ENCODE data around the gene UPK3A.

The UPK3A gene

DNA sequence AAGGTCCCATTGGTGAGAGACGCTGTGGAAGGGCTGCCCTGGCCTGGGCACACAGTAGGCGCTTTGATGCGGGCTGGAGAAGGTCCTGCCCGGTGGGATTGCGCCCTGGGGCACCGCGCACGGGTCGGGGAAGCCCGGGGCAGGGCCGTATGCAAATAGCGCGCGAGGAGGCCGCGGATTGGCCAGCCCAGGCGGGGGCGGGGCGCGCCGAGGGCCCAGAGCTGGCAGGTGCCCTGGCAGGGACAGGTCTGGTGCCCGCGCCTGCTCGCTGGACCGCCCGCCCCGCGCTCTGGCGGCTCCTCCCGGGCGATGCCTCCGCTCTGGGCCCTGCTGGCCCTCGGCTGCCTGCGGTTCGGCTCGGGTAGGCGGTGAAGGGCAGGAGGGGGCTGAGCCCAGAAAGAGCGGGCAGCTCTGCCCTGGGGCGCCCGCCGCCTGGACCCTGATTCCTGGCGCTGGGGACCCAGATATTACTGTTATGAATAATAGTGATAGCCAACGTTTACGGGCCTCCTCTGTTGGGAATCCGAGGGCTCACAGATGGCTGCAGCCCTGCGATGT, at the start of gene UPK3A:
Gene UPK3A (plus strand): TSS at position 245 of the 558 bp plus-strand sequence. CDS start 65 bp downstream, at position 310.
- Mint-ChIP-seq H3K36me3 (no peaks in the 10 kb centered on the region), H3K4me1 (peaks cover 27% of the 10 kb centered on the region), H3K27me3 (no peaks in the 10 kb centered on the region), H3K4me3 (peak within 1 kb of the TSS; percentile 63), H3K9me3 (no peaks in the 10 kb centered on the region), H3K27ac (peak within 1 kb of the TSS; percentile 79)
- ATAC-seq (ENCODE audit: low read depth) (peak; percentile 85), DNase-seq (ENCODE audit: low spot score in 2 of 2) (peak; percentile 77 to 84)

DNA sequence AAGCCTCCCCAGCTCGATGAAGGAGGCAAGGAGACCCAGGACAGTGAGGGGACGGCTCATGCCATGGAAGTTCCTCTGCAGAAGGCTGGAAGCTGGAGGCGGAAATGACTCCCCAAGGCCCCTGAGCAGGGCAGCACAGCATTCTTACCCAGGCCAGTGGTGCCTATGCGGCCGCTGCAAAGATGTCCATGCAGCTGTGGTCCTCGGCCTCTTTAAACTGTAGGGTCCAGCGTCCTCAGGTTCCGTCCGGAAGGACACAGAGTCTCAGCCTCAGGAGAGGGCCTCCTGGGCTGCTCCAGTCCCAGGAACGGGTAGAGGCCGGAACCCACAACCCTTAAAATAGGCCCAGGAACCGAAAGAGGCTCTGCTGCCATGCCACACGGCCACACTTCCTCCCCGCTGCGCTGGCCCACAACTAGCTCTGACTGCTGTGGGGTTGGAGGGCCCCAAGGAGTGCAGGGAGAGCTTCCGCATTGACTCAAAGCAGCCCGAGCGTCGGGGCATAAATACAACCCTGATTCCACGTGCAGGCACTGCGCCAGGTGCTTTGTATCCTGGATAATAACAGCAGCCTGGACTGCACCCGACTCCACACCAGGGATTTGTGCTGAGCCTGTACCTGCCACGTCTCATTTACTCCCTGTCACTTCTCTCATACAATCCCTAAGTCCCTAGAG, 49.5 kb upstream of the UPK3A start:
- Mint-ChIP-seq H3K9me3 (no peaks in the 10 kb centered on the region), H3K36me3 (peaks cover 4% of the 10 kb centered on the region), H3K4me1 (peaks cover 50% of the 10 kb centered on the region), H3K27me3 (no peaks in the 10 kb centered on the region), H3K27ac (peak overlapping the region; percentile 87), H3K4me3 (peak overlapping the region; percentile 80)
- DNase-seq (ENCODE audit: low spot score in 2 of 2) (peak in 1 of 2 donors; percentile 42), ATAC-seq (ENCODE audit: low read depth) (peak; percentile 85)

DNA sequence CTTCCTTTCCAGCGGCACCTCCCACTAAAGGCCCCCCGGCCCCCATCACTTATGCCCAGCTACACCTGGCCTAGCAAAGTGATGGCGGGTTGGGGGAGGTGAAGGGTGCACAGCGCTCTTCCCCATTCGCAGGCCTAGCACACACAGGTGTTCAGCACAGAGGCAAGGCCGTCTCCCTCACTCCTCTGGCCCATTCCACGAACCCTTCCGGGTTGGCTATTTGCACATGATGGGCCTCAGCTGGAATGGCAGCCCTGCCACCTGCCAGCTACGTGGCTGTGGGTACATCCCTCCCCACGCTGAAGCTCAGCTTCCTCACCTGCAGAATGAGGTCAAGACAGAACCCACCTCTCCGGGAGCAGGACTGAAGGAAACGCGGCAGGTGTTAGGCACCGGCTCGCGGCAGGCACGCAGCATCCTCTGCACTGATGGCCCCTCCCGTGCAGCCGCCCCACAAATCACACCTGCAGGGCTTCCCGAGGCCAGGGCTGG, 48.9 kb upstream of the UPK3A start:
- peaks cover 4% of the 10 kb centered on the region for H3K36me3 Mint-ChIP-seq
- peak overlapping the region; percentile 80 for H3K4me3 Mint-ChIP-seq
- H3K9me3 Mint-ChIP-seq: no peaks in the 10 kb centered on the region
- ATAC-seq (ENCODE audit: low read depth): peak; percentile 56
- H3K4me1 Mint-ChIP-seq: peaks cover 50% of the 10 kb centered on the region
- H3K27me3 Mint-ChIP-seq: no peaks in the 10 kb centered on the region
- H3K27ac Mint-ChIP-seq: peak overlapping the region; percentile 87
- DNase-seq (ENCODE audit: low spot score in 2 of 2): no peak

DNA sequence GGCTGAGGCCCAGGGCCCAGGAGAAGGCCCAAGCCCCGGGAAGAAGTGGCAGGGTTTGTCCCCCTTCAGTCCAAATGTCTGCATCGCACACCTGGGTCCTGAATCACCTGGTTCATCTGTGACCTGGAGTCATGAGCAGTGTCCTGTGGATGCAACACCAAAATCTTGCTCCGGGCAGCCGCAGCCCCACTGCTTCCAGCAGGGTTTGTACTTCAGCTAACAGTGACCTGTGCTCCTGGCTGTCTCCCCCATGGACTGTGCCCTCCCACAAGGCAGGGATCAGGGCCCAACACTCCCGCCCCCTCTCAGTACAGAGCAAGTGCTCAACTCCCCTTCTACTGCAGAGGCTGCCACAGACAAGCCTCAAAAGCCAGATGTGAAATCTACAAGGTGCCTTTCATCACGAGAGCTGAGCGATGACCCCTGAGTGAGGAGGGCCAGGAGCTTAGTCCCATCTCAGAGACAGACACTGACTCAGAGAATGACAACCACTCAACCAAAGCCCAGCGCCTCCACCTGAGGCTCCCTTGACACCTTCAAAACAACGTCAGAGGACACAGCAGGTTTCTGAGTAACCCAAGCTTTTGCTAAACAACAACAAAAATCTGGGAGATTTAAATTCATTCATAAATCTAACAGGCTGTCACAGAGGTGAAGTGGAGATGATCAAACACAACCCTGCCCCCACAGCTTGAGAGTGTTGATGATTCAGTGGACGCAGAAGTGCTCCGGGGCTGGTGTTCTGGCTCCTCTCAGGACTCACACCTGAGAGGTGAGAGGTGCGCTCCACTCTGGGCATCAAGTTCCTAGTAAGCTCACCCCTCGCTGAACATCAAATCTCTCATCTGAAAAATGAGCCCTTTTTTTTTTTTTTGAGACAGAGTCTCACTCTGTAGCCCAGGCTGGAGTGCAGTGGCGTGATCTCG, 47.4 kb upstream of the UPK3A start:
- H3K4me1 Mint-ChIP-seq: peaks cover 54% of the 10 kb centered on the region
- DNase-seq (ENCODE audit: low spot score in 2 of 2) (no peak), ATAC-seq (ENCODE audit: low read depth) (no peak)
- no peaks in the 10 kb centered on the region for H3K9me3 Mint-ChIP-seq
- peaks cover 4% of the 10 kb centered on the region for H3K36me3 Mint-ChIP-seq
- no peaks in the 10 kb centered on the region for H3K27me3 Mint-ChIP-seq
- no peak overlapping the region for H3K4me3 Mint-ChIP-seq
- no peak overlapping the region for H3K27ac Mint-ChIP-seq

DNA sequence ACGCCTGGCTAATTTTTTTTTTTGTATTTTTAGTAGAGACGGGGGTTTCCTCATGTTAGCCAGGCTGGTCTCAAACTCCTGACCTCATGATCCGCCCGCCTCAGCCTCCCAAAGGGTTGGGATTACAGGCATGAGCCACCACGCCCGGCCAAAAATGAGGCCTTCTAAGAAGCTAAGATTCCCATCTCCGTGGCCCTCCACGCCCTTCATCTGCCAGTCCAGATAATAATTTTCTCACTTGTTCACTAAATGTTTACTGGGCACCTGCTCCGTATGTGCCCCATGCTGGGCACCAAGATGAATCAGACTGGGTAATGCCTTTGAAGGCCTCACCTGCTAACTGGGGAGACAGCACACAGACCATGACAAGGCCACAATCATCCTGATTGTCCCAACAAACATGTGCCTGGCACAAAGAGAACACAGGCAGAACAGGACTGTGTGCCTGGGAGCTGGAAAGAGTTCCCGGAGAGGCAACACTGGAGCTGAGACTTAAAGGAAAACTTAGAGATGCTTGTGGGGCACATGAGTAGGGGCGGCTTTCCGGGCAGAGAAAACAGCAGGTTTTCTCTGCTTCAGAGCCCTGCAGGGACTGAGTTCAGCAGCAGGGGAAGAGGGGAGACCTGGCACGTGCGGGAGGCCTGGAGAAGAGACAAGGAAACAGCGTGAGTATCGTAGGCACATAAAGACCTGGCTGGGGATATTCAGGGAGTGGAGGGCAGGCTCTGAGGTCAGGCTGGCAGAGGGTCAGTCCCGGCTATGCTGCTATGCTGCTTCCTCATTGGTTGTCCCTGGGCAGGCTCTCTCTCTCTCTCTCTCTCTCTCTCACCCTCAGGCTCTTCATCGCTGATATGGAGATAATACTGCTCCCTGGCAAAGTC, 46.4 kb upstream of the UPK3A start:
- H3K9me3 Mint-ChIP-seq: no peaks in the 10 kb centered on the region
- peaks cover 52% of the 10 kb centered on the region for H3K4me1 Mint-ChIP-seq
- ATAC-seq (ENCODE audit: low read depth): no peak
- no peak for DNase-seq (ENCODE audit: low spot score in 2 of 2)
- H3K27ac Mint-ChIP-seq: no peak overlapping the region
- H3K36me3 Mint-ChIP-seq: peaks cover 4% of the 10 kb centered on the region
- H3K27me3 Mint-ChIP-seq: no peaks in the 10 kb centered on the region
- H3K4me3 Mint-ChIP-seq: peak overlapping the region; percentile 50

DNA sequence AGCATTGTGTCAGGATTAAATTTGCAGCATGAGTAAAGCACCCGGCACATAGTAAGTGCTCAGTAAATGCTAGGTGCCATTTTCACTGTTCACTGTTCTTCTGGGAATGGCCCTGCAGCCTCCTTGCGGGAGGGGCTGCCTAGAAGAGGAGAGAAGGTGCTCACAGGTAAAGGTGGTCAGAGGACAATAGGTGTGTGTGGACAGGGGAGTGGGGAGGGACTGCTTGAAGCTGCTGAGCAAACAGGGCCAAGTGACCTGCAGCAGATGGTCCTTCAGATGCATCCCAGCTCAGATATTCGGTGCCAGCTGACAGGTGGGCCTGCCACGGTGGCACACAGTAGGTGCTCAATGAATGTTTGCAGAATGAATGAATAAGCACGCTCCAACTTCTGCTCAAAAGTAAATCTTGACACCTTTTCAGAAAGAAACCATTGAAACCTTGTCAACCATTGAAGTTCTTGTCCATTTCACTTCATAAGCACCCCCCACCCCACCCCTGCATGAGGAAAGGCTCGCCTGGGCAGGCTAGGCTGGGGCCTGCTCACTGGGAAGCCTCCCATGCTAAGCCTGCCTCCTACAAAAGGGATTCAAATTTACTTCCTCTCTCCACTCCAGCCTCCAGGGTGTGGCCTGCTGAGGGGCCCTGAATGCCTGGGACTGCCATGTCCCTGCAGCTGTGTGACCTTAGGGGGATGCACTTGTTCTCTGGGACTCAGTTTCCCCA, 45.6 kb upstream of the UPK3A start:
- Mint-ChIP-seq H3K27ac (no peak overlapping the region), H3K27me3 (no peaks in the 10 kb centered on the region), H3K4me1 (peaks cover 49% of the 10 kb centered on the region), H3K4me3 (peak overlapping the region; percentile 86), H3K36me3 (peaks cover 4% of the 10 kb centered on the region), H3K9me3 (no peaks in the 10 kb centered on the region)
- ATAC-seq (ENCODE audit: low read depth) (no peak), DNase-seq (ENCODE audit: low spot score in 2 of 2) (no peak)

DNA sequence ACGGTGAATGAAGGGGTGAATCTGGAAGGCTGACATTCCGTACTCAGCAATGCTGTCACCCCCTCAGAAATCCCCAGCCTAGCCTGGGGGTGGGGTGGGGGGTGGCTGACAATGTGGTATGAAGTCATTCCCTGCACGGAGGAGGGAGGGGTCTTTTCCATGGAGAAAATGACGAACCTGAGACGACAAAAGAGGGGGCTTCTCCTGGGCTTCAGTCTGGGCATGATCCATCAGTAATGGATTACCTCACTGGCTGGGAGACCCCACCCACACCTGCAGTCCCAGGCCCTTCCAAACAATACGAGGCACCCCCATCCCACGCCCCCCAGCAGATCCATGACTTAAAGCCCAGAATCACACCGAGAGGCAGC, 45.1 kb upstream of the UPK3A start:
- Mint-ChIP-seq H3K27ac (no peak overlapping the region), H3K36me3 (peaks cover 4% of the 10 kb centered on the region), H3K27me3 (no peaks in the 10 kb centered on the region), H3K4me1 (peaks cover 46% of the 10 kb centered on the region), H3K9me3 (no peaks in the 10 kb centered on the region), H3K4me3 (peak overlapping the region; percentile 86)
- no peak for ATAC-seq (ENCODE audit: low read depth)
- no peak for DNase-seq (ENCODE audit: low spot score in 2 of 2)

DNA sequence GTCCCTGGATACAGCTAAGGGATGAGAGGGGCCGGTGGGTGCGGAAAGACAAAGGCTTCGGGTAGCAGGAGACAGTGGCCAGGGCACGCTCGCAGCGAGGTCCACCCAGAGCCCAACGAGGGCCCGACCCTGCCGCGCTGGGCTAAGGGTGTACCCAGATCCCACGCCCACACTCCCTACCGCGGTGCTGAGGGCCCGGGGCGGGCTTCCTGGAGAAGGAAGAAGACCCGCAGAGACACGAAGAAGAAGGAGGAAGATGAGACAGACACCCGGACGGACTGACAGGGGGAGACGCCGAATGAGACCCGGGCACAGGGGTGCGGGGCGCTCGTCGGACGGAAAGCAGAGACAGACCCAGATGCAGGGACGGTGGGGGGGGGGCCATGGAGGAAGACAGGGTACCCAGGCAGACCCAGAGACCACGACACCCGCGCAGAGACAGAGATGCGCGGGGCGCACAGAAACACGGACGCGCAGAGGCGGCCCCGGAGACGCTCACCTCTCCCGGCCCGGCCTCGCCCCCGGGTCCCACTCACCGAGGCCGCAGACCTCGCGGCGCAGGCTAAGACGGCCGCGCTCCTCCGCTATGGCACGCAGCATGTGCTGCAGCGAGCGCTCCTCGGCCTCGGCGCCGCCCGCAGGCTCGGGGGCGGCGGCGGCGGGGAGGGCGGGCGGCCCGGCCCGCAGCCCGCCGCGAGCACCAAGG, 44.5 kb upstream of the UPK3A start:
- DNase-seq (ENCODE audit: low spot score in 2 of 2) (peak in 1 of 2 donors; percentile 54), ATAC-seq (ENCODE audit: low read depth) (peak; percentile 48)
- Mint-ChIP-seq H3K27ac (no peak overlapping the region), H3K9me3 (no peaks in the 10 kb centered on the region), H3K27me3 (no peaks in the 10 kb centered on the region), H3K4me3 (peak overlapping the region; percentile 86), H3K36me3 (peaks cover 4% of the 10 kb centered on the region), H3K4me1 (peaks cover 43% of the 10 kb centered on the region)

DNA sequence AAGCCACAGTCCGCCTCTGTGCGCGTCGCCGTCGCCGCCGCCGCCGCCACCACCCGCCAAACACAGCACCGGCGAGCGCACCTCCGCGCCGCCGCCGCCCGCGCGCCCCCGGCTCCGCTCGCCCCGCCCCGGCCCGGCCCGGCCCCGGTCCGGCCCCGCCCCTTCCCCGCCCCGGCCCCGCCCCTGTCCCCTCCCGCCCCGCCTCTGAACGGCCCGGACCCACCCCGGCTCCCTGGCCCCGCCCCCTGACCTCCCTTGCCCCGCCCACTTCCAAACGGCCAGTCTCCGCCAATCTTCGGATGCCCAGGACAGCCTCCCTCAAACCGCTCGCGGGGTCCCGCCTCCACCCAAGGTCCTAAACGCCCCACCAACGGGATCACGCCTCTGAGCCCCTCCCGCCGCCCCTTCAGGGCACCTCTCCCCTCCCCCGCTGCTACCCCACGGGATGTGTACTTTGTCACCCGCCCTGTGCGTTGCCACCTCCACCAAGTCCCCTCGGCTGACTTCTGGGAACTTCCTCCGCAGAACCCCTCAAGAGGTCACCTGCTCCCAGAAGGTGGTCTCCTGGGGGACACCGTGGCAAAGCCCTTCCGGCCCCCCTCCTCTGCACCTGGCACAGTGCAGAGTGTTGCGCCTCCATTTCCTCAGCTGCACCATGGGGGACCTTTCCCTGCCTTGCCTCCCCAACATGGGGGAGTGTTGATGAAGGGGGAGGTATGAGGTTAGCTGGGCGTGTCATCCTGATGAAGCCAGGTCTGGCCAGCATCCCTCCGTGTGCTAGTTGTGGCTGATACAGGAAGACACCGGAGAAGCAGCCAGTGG, 43.7 kb upstream of the UPK3A start, which contains the start of gene KIAA0930:
Gene KIAA0930 (minus strand): TSS at position 85 of the 822 bp plus-strand sequence. CDS start 191 bp downstream, outside the sequence.
- ATAC-seq (ENCODE audit: low read depth) (peak; percentile 63), DNase-seq (ENCODE audit: low spot score in 2 of 2) (peak; percentile 65 to 76)
- Mint-ChIP-seq H3K4me3 (peak within 1 kb of the TSS; percentile 95), H3K36me3 (peaks cover 4% of the 10 kb centered on the region), H3K4me1 (peaks cover 38% of the 10 kb centered on the region), H3K9me3 (no peaks in the 10 kb centered on the region), H3K27me3 (no peaks in the 10 kb centered on the region), H3K27ac (peak within 1 kb of the TSS; percentile 94)

DNA sequence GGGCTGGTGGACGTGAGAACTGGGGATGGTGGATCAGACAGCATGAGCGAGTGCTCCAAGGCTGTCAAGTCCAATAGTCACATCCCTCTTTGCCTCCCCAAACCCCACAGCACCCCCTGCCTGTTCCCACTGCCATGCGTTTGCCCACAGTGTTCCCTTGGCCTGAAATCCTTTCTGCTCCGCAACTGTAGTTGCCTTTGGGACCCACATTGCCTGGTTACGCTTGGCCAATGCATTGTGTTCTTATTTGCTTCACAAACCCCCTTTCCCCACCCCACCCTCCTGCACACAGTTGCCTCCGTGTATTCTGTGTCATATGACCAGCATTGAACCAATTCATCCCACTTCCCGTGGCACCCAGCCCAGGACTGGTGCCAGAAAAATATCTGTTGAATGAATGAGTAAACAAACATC, 42.0 kb upstream of the UPK3A start:
- no peak overlapping the region for H3K27ac Mint-ChIP-seq
- H3K9me3 Mint-ChIP-seq: no peaks in the 10 kb centered on the region
- ATAC-seq (ENCODE audit: low read depth): no peak
- no peaks in the 10 kb centered on the region for H3K27me3 Mint-ChIP-seq
- H3K4me3 Mint-ChIP-seq: no peak overlapping the region
- no peak for DNase-seq (ENCODE audit: low spot score in 2 of 2)
- H3K4me1 Mint-ChIP-seq: peaks cover 38% of the 10 kb centered on the region
- H3K36me3 Mint-ChIP-seq: peaks cover 4% of the 10 kb centered on the region

DNA sequence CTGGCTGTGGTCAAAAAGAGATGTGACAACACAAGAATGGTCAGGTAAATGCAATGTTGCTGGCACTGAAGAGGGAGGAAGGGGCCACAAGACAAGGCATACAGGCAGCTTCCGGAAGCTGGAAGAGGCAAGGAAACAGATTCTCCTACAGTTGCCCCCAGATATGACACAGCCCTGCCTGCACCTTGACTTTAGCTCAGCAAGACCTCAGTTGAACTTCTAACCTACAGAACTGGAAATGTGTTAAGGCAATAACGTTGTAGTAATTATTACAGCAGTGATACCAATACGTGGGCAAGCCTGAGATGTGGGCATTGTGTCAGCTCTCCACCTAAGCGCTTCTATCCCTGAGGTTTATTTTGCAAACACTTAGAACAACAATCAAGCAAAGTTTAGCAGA, 39.8 kb upstream of the UPK3A start:
- H3K9me3 Mint-ChIP-seq: no peaks in the 10 kb centered on the region
- no peaks in the 10 kb centered on the region for H3K36me3 Mint-ChIP-seq
- no peak overlapping the region for H3K4me3 Mint-ChIP-seq
- ATAC-seq (ENCODE audit: low read depth) (no peak), DNase-seq (ENCODE audit: low spot score in 2 of 2) (no peak)
- H3K27me3 Mint-ChIP-seq: no peaks in the 10 kb centered on the region
- H3K27ac Mint-ChIP-seq: peak overlapping the region; percentile 14
- H3K4me1 Mint-ChIP-seq: peaks cover 28% of the 10 kb centered on the region

Data from memory B cell (primary cell).